NCI-H460 (cell line): Measurements from ENCODE around the gene MCFD2. TPM values are rescaled to one million over a fixed set of nuclear protein-coding genes. Genes with fewer than 3 reads are reported as not detected.
A peak's percentile ranks its signal among the peaks of the same experiment; 100 is the strongest.
"Not testable (repeated sequence)": the region's sequence is repeated elsewhere in the genome, so short reads cannot be mapped to it uniquely, and the experiment has no call there.

Source experiments
- DNase-seq: peaks from one replicate; pipeline ENCODE4 v3.0.0-alpha.2; 2016; ENCODE audit warnings: low read depth; ENCODE audit errors: extremely low read depth
- total RNA-seq: library from RNA; depleted of rRNA; stranded (reverse); fragments of >200 nt; shearing (Covaris generic); gene quantifications from 2 replicates; pipeline ENCODE4 v1.2.3, GENCODE V29; 2014

MCFD2 gene
- total RNA-seq, 1 experiment from 2014 or later: 127 TPM

GRCh38 chr2:46875962-46876689, 39.5 kb downstream of the MCFD2 start:
- not testable (repeated sequence) for DNase-seq

DNA sequence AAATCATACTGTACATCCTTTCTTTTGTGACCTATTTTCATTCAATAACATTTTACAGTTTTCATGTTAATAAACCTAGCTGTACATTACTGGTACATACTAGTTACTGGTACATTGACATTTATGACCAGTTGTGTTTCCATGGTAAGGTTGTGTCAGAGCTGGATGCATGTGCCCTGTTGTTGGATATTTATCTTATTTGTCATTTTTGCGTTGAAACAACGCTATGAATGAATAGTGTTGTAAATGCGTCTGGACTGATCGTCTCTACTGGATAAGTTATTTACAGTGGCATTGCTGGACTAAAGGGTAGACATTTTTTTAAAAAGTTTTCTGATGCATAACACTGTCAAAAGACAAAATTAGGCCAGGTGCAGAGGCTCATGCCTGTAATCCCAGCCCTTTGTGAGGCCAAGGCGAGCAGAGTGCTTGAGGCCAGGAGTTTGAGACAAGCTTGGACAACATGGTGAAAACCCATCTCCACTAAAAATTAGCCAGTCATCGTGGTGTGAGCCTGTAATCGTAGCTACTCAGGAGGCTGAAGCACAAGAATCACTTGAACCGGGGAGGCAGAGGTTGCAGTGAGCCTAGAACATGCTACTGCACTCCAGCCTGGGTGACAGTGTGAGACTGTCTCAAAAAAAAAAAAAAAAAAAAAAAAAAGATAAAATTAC, 40.2 kb downstream of the MCFD2 start:
- no peak for DNase-seq

GRCh38 chr2:46874236-46874929, 41.2 kb downstream of the MCFD2 start:
- DNase-seq: no peak

GRCh38 chr2:46873604-46874068, 42.0 kb downstream of the MCFD2 start:
- DNase-seq: peak; percentile 80

DNA sequence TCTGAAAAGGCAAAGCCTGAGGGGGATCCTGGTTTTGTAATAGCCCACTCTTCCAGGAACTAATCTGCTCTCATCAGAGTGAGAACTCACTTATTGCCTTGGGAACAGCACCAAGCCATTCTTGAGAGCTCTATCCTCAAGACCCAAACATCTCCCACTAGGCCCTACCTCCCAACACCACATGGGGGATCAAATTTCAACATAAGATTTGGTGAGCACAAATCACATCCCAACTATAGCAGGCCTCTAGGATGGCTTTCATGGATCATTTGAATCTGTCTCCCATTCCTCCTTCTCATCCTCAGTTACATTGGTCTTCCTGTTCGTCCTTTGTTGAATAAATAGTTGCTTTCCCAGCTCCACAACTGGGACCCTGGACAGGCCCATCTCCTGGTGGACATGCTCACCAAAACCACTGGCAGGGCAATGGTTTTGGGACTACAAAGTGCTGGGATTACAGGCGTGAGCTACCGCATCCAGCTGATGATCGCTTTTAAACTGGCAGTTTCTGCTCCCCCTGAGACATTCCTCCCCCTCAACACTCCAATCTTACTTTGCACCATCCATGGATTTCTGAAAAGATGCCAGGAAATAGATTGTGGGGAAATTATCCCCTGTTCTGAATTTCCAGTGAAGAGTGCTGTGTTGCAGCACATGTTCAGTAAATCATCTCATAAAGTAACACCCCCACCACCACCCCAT, 42.6 kb downstream of the MCFD2 start:
- no peak for DNase-seq

DNA sequence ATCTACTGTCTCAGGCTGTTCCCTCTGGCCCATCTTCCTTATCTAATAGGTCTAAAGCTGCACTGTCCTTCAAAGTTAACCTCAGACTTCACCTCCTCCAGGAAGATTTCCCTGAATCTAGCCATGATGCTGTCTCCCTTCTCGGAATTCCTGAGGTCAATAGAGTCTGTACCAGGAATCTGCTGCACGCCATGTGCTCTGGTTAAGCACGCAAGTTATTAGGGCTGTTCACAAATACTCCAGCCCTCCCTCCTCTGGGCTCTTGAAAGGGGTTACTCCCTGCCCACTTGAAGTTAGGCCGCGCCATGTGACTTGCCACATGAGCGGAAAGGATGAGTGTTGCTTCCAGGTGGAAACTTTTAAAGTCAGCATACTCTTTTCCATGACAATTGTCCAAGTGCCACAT, 43.6 kb downstream of the MCFD2 start:
- no peak for DNase-seq

DNA sequence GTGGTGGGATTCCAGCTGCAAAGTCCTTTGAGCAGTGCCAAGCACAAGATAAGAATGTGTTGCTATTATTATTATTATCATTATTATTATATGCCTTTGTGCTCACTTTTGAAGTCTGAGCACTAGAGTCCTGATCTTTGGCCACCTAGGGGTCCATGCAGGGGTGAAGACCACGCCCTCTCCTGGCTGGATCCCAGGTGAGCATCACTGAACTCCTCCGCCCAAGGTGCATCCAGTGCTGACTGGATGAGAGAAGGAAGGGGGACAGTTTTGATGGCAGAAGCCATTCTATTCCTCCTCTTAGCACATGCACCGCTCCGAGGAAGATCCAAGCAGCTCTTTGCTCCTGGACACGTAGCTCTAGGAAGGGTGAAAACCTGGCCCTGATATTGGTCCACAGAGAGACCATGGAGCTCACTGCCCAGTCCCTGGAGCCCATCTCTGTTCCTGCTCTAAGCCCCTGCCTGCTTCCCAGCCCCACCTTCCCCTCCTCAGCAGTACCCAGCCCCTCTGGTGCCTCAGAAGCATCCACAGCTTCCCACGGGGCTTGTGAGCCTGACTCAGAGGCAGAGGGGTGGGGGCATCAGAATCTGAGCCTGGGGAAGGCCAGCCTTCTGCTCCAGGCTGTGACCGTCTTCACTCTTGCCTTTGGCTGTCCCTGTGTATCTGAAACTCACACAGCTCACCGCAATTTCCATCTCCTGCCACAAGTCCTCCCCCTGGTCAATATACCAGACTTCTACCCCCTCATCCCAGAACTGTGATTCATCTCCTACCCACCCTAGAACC, 45.4 kb downstream of the MCFD2 start:
- DNase-seq: no peak

- no peak for DNase-seq
These were observed 46.0 kb downstream of the MCFD2 start for GRCh38 chr2:46869621-46870020.

DNA sequence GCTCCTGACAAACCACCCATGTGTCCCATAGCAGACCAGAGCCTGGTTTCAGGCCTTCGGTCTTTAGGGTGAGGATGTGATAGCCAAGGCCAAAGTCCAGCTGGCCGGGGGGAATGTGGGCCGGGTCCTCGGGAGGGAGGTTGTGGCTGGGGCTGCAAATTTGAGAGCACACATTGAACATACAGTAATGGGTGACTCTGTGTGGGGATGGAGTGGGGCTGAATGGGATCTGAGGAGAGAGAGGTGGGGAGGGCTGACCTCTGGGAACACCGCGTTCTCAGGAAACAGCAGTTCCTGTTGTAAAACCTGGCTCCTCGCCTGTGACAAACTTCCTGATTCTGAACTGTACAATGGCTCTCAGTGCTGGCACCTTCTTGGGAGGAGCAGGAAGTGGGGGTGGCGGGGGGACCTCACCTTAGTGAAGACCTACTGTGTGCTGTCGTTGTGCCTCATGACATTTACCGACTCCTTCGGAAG, 48.8 kb downstream of the MCFD2 start:
- DNase-seq: no peak

DNA sequence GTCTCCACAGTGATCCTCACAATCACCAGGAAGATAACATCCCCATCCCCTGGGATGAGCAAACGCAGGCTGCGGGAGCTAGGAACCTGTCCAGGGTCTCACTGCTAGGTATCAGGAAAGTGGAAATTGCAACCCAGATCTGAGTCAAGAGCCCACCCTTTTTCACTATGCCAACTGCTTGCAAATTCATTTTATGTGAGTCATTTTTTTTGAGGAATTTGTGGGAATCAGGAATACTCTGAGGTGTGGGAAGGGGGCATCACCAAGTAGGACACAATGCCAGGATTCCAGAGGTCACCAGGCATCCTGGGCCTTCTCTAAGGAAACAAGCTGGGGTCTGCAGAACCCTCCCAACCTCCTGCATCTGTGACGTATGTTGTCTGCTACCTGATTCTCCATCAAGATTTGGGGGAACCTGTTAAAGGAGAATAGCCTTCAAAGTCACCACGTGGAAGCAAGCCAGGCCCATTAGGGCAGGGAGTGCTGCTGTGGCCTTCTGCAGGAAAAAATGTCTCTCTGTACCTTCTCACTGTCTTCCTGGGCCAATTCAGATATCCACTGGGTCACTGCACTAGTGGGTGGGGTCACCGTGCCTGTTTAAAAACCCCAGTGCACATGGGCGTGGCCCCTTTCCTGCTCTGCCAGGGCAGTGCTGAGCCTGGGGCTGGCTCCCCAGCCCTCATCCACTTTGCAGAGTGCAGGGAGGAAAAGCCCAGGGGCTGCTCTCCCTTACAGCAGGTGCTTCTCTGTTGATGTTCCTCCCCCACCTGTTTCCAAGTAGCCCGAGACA, 50.2 kb downstream of the MCFD2 start:
- DNase-seq: no peak

- no peak for DNase-seq
These were observed 51.7 kb downstream of the MCFD2 start for GRCh38 chr2:46863882-46864281.

- DNase-seq: no peak
These were observed 53.1 kb downstream of the MCFD2 start for GRCh38 chr2:46862514-46862913.

DNA sequence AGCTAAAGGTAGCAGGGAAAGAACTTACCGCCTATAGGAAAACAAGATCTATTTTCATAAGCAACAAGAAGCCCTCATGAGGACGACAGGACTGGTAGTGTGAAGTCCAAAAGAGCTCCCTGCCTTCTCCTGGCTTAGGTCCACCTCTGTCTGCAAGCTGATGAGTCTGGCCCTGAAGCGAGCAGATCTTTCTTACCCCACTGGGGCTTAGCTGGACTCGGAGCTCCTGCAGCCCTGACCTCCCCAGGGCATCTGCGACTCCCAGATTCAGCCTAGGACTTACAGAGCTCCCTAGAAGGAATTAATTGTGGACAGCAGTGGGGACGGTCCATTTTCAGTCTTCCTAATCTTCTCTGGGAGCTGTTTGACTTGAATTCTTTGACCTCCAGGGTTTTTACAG, 53.7 kb downstream of the MCFD2 start:
- no peak for DNase-seq

DNA sequence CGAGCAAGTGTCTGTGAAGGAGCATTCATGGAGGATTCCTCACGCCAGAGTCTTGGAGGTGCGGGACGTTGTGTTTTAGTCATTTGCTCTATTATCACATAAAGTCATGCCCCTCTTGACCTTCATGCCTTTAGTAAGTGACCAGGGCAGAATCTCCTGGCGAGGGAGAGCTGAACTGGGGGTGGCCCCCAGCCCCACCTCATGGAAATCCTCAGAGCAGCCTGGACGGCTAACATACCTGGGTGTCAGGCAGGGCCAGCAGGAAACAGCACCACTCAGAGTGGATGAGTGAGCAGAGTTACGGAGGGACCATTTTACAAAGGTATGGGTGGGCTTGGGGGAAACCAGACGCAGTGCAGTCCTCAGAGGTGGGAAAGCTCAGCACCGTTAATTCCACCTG, 56.1 kb downstream of the MCFD2 start:
- no peak for DNase-seq

DNA sequence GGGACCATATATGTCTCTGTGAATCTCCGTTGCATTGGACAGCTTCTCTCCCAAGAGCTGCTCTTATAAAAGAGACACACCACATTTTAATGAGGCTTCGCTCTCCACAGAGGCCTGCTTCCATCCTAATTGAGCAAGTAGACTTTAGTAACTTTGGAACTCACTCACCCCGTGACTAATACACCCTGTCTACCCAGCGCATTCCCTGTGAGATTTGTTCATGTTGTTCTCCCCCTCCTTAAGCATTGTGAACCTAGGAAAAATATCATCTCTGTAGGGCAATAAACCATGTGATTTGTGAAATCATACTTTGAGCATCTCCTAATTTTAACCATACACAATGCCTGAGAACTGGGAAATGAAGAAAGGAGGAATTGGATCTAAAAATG, 56.9 kb downstream of the MCFD2 start:
- no peak for DNase-seq

- no peak for DNase-seq
These were observed 57.5 kb downstream of the MCFD2 start for GRCh38 chr2:46857871-46858701.

GRCh38 chr2:46856336-46856735, 59.3 kb downstream of the MCFD2 start:
- DNase-seq: no peak

- DNase-seq: no peak
These were observed 59.8 kb downstream of the MCFD2 start for GRCh38 chr2:46855805-46856204.
